Stimulated activated CD8-positive, alpha-beta memory T cell treated with anti-CD3 and anti-CD28 coated beads, Interleukin-15, amount 100 ng/mL, for 24 hours (primary cell): ENCODE results near the gene A2ML1.
"Not testable (repeated sequence)": the region's sequence is repeated elsewhere in the genome, so short reads cannot be mapped to it uniquely, and the experiment has no call there.

Experiments used
- DNase-seq: peaks from one replicate; pipeline ENCODE4 v3.0.0-alpha.2; 2020; ENCODE audit warnings: low read depth

A2ML1 gene

DNA sequence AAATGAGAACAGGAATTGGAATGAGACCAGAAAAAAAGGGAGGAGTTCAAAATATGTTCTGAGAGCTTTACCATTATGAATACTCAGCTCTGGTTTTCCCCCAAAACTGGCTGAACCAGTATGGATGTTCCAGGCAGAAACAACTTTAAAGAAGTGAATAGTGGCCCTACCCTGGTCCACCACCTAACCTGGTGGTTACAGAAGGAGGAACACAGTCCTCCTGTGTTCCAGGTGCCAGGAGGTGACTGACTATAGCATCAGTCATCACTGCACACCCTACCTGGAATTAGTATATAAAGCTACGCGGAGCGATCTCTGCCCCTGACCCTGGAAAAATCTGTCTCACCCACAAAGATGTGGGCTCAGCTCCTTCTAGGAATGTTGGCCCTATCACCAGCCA lies at the start of gene A2ML1:
A2ML1 (plus strand) TSS at position 324 of the 400 bp plus-strand sequence; CDS start at position 355, 31 bp downstream.
- DNase-seq, result no peak

- no peak for DNase-seq
These were observed 49.0 kb upstream of the A2ML1 start for GRCh38 chr12:8773461-8773860.

GRCh38 chr12:8779281-8779680 lies 43.1 kb upstream of the A2ML1 start:
- DNase-seq, result no peak

DNA sequence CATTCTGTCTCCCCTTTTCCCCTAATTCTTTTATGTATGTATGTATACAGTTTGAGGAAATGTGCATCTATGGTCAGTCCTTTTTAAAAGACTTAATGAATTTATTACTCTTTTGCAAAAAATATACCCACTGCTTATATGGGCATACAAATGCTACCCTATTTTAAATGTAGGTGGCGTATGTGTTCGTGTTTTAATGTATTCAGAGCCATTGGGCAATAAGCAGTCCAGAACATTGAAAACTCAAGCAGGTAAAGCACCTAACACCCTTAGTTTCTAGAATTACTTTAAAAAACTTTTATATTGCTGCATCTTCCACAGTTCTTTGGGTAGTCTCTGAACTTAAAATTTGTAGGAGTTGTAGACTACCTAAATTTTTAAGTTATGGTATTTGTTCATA lies 42.6 kb upstream of the A2ML1 start:
- DNase-seq, result no peak

- DNase-seq, result no peak
These were observed 42.0 kb upstream of the A2ML1 start for GRCh38 chr12:8780389-8780788.

- no peak for DNase-seq
These were observed 40.9 kb upstream of the A2ML1 start for GRCh38 chr12:8781381-8782127.

DNA sequence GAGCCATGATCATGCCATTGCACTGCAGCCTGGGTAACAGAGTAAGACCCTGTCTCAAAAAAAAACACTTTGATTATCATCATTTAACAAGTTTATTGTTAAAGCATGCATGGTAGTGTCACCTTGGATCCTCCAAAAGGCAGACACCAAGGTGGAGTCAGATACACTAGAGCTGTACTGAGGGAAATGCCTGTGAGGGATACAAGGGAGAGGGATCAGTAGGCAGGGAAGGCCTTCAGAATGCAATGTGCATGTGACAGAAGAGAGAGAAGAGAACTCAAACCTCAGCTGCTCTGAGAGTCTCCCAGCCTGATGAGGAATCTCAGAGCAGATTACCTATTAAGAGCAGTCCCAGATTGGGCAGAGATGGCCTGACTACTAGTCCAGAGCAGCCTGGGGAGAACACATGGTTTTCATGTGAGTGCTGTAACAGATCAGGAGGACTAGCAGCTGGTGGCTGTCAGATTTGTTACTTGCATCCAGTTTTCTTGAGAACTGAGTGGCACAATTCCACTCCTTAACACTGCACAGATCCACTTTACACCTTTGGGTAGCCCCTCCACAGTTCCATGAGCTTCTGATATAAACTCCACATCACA lies 38.0 kb upstream of the A2ML1 start:
- DNase-seq, result no peak

- no peak for DNase-seq
These were observed 36.9 kb upstream of the A2ML1 start for GRCh38 chr12:8785499-8785898.

DNA sequence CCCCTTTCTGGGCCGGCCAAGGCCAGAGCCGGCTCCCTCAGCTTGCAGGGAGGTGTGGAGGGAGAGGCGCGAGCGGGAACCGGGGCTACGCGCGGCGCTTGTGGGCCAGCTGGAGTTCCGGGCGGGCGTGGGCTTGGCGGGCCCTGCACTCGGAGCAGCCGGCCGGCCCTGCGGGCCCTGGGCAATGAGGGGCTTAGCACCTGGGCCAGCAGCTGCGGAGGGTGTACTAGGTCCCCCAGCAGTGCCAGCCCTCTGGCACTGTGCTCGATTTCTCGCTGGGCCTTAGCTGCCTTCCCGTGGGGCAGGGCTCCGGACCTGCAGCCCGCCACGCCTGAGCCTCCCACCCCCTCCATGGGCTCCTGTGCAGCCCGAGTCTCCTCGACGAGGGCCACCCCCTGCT lies 35.2 kb upstream of the A2ML1 start:
- not testable (repeated sequence) for DNase-seq

DNA sequence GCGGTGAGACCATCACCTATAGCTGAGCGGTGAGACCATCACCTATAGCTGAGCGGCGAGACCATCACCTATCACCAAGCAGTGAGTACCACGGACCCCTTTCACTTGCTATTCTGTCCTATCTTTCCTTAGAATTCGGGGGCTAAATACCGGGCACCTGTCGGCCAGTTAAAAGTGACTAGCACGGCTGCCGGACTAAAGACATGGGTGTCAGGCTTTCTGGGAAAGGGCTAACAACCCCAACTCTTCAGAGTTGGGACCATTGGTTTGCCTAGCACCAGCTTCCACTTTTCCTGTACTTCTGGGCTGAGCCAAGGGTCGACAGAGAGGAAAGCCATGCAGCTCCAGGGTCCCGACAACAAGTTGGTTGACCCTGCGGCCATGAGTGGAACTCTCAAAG lies 33.7 kb upstream of the A2ML1 start:
- DNase-seq, result not testable (repeated sequence)

DNA sequence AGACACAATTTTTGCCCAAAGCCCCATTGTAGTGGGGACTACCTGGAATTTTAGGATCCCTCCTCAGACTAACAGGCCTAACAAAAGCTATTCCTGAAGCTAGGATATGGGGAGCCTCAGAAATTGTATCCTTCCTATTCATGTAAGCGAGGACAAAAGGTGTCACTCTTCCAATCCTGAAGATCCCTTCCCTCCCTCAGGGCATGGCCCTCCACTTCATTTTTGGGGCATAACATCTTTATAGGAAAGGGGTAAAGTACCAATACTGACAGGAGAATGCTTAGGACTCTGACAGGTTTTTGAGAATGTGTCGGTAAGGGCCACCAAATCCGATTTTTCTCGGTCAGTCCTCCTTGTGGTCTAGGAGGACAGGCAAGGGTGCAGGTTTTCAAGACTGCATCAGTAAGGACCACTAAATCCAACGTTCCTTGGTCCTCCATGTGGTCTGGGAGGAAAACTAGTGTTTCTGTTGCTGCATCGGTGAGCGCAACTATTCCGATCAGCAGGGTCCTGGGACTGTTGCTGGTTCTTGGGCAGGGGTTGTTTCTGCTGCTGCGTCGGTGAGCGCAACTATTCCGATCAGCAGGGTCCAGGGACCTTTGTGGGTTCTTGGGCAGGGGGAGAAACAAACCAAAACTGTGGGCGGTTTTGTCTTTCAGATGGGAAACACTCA lies 32.9 kb upstream of the A2ML1 start:
- not testable (repeated sequence) for DNase-seq

- not testable (repeated sequence) for DNase-seq
These were observed 29.2 kb upstream of the A2ML1 start for GRCh38 chr12:8793226-8793625.

- not testable (repeated sequence) for DNase-seq
These were observed 27.8 kb upstream of the A2ML1 start for GRCh38 chr12:8794611-8795010.

- no peak for DNase-seq
These were observed 25.4 kb upstream of the A2ML1 start for GRCh38 chr12:8796831-8797626.

- not testable (repeated sequence) for DNase-seq
These were observed 21.2 kb upstream of the A2ML1 start for GRCh38 chr12:8801213-8801612.

GRCh38 chr12:8804833-8805232 lies 17.6 kb upstream of the A2ML1 start:
- DNase-seq, result not testable (repeated sequence)

DNA sequence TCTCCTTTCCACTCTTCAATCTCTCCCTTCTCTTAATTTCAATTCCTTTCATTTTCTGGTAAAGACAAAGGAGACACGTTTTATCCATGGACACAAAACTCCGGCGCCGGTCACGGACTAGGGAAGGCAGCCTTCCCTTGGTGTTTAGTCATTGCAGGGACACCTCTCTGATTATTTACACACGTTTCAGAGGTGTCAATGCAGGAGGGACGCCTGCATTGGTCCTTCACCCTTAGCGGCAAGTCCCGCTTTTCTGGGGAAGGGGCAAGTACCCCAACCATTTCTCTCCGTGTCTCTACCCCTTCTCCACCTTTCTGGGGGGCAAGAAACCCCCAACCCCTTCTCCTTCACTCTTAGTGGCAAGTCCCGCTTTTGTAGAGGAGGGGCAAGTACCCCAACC lies 16.9 kb upstream of the A2ML1 start:
- not testable (repeated sequence) for DNase-seq

- not testable (repeated sequence) for DNase-seq
These were observed 15.3 kb upstream of the A2ML1 start for GRCh38 chr12:8807084-8807483.

DNA sequence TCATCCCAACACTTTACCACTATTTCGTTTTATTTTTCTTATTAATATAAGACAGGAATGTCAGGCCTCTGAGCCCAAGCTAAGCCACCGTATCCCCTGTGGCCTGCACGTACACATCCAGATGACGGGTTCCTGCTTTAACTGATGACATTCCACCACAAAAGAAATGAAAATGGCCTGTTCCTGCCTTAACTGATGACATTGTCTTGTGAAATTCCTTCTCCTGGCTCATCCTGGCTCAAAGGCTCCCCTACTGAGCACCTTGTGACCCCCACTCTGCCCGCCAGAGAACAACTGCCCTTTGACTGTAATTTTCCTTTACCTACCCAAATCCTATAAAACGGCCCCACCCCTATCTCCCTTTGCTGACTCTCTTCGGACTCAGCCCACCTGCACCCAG lies 12.3 kb upstream of the A2ML1 start:
- DNase-seq, result not testable (repeated sequence)

GRCh38 chr12:8813572-8814357 lies 8.7 kb upstream of the A2ML1 start:
- DNase-seq, result no peak

DNA sequence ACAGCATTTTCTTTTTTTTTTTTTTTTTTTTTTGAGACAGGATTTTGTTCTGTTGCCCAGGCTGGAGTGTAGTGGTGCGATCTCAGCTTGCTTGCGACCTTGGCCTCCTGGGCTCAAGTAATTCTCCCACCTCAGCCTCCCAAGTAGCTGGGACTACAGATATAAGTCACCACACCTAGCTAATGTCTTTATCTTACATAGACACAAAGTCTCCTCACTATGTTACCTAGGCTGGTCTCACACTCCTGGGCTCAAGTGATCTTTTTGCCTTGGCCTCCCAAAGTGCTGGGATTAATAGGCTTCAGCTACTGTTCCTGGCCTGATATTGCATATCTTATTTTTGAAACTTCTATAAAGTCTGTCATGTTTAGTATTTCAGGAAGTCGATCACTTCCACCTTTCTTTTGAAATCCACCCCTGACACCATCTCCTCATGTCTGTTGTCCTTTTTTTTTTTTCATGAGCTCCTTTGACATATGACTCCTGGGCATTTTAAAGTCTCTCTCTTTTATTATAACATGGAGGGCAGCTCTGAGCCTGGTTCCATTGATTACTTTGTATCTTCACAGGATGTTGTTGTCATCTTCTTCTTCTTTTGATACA lies 5.9 kb upstream of the A2ML1 start:
- no peak for DNase-seq
